Fibroblast of lung (primary cell): ENCODE results near the gene DUSP3. TPM values are rescaled to one million over a fixed set of nuclear protein-coding genes. Genes with fewer than 3 reads are reported as not detected.

Experiments used
- DNase-seq, 2 donors: peaks; one replicate each; pipeline versions ENCODE4 v3.0.0 to v3.0.0-alpha.2; 2010; ENCODE audit warnings: low read depth in 2 of 2
- H2AFZ ChIP-seq: 2 replicates; pipeline ENCODE4 v1.5.1; 2012; ENCODE audit warnings: low read length, control low read depth, inconsistent platforms
- H3K27ac ChIP-seq: 2 replicates; pipeline ENCODE4 v1.5.1; 2011; ENCODE audit warnings: low read length, control low read depth; ENCODE audit not compliant: insufficient read depth
- H3K27me3 ChIP-seq: 2 replicates; pipeline ENCODE4 v1.5.1; 2011; ENCODE audit warnings: mild to moderate bottlenecking, low read length; ENCODE audit not compliant: control insufficient read depth, insufficient read depth
- H3K36me3 ChIP-seq: 2 replicates; pipeline ENCODE4 v1.5.1; 2011; ENCODE audit warnings: low read length; ENCODE audit not compliant: control insufficient read depth, insufficient read depth
- H3K4me1 ChIP-seq: 2 replicates; pipeline ENCODE4 v1.5.1; 2011; ENCODE audit warnings: low read length; ENCODE audit not compliant: control insufficient read depth, insufficient read depth; ENCODE audit errors: extremely low read depth
- H3K4me2 ChIP-seq: 2 replicates; pipeline ENCODE4 v1.5.1; 2011; ENCODE audit warnings: low read length, control low read depth; ENCODE audit not compliant: insufficient read depth; ENCODE audit errors: extremely low read depth
- H3K4me3 ChIP-seq, 4 experiments: fragments of 200-600 bp in 1 of 4; sonication (generic) in 1 of 4; replicated peaks in 1 of 4; 2 replicates each; pipeline ENCODE4 v1.5.1; 2011 to 2016; ENCODE audit warnings: low read length in 4 of 4, low read depth in 3 of 4, mild to moderate bottlenecking in 3 of 4, control low read depth in 2 of 4, inconsistent platforms in 1 of 4, mixed read lengths in 1 of 4; ENCODE audit not compliant: insufficient read depth in 1 of 4; ENCODE audit errors: control extremely low read depth in 1 of 4
- H3K79me2 ChIP-seq: 2 replicates; pipeline ENCODE4 v1.5.1; 2012; ENCODE audit warnings: mild to moderate bottlenecking, low read length, inconsistent platforms; ENCODE audit not compliant: control insufficient read depth, insufficient read depth
- H3K9ac ChIP-seq: 2 replicates; pipeline ENCODE4 v1.5.1; 2011; ENCODE audit warnings: mild to moderate bottlenecking, low read length, control low read depth; ENCODE audit not compliant: insufficient read depth
- H3K9me3 ChIP-seq: 2 replicates; pipeline ENCODE4 v1.5.1; 2012; ENCODE audit warnings: low read depth, low read length; ENCODE audit not compliant: control insufficient read depth, insufficient read depth
- H4K20me1 ChIP-seq: 2 replicates; pipeline ENCODE4 v1.5.1; 2011; ENCODE audit warnings: low read length; ENCODE audit not compliant: control insufficient read depth, insufficient read depth; ENCODE audit errors: extremely low read depth
- EZH2 ChIP-seq: IDR thresholded peaks from 2 replicates; pipeline ENCODE4 v1.5.1; 2012; ENCODE audit warnings: low read length, control low read depth, mild to moderate bottlenecking; ENCODE audit errors: missing control alignments
- polyA plus RNA-seq, 2 donors: library from polyadenylated mRNA; depleted of rRNA in 1 of 2; stranded (reverse) in 1 of 2; unstranded in 1 of 2; fragments of >200 nt; gene quantifications; 2 replicates each; pipeline ENCODE4 v1.2.1, GENCODE V29; 2011 to 2012; ENCODE audit warnings: missing spikeins in 1 of 2
- total RNA-seq: library from RNA; depleted of rRNA; stranded (reverse); fragments of >200 nt; gene quantifications from 2 replicates; pipeline ENCODE4 v1.2.1, GENCODE V29; 2014
- TF ChIP-seq, protein P1 (sequence below), 2 donors: IDR thresholded peaks in 1 of 2; conservative IDR thresholded peaks in 1 of 2; 1 replicate in 1 of 2; 2 replicates in 1 of 2; pipeline ENCODE4 v1.5.1; 2011 to 2012; ENCODE audit warnings: low read length in 2 of 2, control low read depth in 1 of 2, inconsistent platforms in 1 of 2, low read depth in 1 of 2, mild to moderate bottlenecking in 1 of 2

Gene DUSP3
- total and polyA plus RNA-seq, 2 donors (not counting 1 experiment from before 2014, with no cell fraction given), result 51.2 to 55.9 TPM

DNA sequence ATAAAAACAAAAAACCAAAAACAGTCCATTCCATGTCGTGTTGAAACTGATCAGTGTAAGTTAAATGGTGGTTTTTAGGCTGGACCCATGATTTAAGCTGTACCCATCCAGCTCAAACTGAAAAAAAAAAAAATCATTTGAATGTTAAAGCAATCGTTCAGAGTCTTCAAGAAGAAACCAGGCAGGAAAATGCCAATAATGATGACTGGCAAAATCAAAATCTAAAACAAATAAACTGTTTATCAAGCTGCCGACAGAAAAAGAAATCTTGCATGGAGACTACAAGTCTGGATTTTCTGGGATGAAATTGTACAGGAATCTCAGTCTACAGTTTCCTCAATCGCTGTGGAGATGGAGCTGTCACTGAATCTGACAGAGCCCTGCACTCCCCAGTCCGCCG, 60.9 kb downstream of the DUSP3 start:
- H4K20me1 ChIP-seq, result no peaks in the 10 kb centered on the region
- H3K9ac ChIP-seq, result no peak overlapping the region
- H3K27ac ChIP-seq, result no peak overlapping the region
- no peaks in the 10 kb centered on the region for H3K36me3 ChIP-seq
- H3K4me3 ChIP-seq, result no peak overlapping the region
- no peaks in the 10 kb centered on the region for H3K79me2 ChIP-seq
- no peak overlapping the region for H3K4me2 ChIP-seq
- H3K27me3 ChIP-seq, result no peaks in the 10 kb centered on the region
- DNase-seq, result no peak
- H3K9me3 ChIP-seq, result no peaks in the 10 kb centered on the region
- no peak for TF ChIP-seq EZH2
- TF ChIP-seq, protein P1, sequence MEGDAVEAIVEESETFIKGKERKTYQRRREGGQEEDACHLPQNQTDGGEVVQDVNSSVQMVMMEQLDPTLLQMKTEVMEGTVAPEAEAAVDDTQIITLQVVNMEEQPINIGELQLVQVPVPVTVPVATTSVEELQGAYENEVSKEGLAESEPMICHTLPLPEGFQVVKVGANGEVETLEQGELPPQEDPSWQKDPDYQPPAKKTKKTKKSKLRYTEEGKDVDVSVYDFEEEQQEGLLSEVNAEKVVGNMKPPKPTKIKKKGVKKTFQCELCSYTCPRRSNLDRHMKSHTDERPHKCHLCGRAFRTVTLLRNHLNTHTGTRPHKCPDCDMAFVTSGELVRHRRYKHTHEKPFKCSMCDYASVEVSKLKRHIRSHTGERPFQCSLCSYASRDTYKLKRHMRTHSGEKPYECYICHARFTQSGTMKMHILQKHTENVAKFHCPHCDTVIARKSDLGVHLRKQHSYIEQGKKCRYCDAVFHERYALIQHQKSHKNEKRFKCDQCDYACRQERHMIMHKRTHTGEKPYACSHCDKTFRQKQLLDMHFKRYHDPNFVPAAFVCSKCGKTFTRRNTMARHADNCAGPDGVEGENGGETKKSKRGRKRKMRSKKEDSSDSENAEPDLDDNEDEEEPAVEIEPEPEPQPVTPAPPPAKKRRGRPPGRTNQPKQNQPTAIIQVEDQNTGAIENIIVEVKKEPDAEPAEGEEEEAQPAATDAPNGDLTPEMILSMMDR (conservative IDR thresholded peaks at IDR 0.05 in 1 of 2, IDR thresholded peaks at IDR 0.05 in 1 of 2; ENCODE audit: low read depth in 1 of 2, low read length in 2 of 2), result no peak
- H2AFZ ChIP-seq, result no peak overlapping the region
- H3K4me1 ChIP-seq, result peaks cover 2% of the 10 kb centered on the region

Other genes starting within 250 kb of the DUSP3 start
- gene ETV4, start 232.6 kb downstream of the DUSP3 start, total RNA-seq, result 0.33 and 0.51 TPM in 2 replicates
- 1.8 and 4.1 TPM in 2 replicates for gene ETV4, start 232.6 kb downstream of the DUSP3 start, polyA plus RNA-seq
- not detected in 2 replicates for gene MEOX1, start 117.1 kb downstream of the DUSP3 start, total RNA-seq
- not detected in 2 replicates for gene MEOX1, start 117.1 kb downstream of the DUSP3 start, polyA plus RNA-seq
- gene SOST, start 20.2 kb downstream of the DUSP3 start, total RNA-seq, result not detected in 2 replicates
- gene SOST, start 20.2 kb downstream of the DUSP3 start, polyA plus RNA-seq, result not detected in 2 replicates
- under 0.01 TPM in 1 of 2 replicates, not detected in the other for gene CFAP97D1, start 1.5 kb upstream of the DUSP3 start, total RNA-seq
- gene CFAP97D1, start 1.5 kb upstream of the DUSP3 start, polyA plus RNA-seq, result 0.02 and 0.03 TPM in 2 replicates
- 4.4 and 6.9 TPM in 2 replicates for gene MPP3, start 54.2 kb upstream of the DUSP3 start, total RNA-seq
- gene MPP3, start 54.2 kb upstream of the DUSP3 start, polyA plus RNA-seq, result 4.6 and 5.7 TPM in 2 replicates
- not detected in 2 replicates for gene CD300LG, start 68.2 kb upstream of the DUSP3 start, total RNA-seq
- gene CD300LG, start 68.2 kb upstream of the DUSP3 start, polyA plus RNA-seq, result not detected in 2 replicates
- gene MPP2, start 128.6 kb upstream of the DUSP3 start, total RNA-seq, result 1.3 and 2.1 TPM in 2 replicates
- gene MPP2, start 128.6 kb upstream of the DUSP3 start, polyA plus RNA-seq, result 1.2 and 1.9 TPM in 2 replicates
- gene PPY, start 163.5 kb upstream of the DUSP3 start, total RNA-seq, result not detected in 2 replicates
- gene PPY, start 163.5 kb upstream of the DUSP3 start, polyA plus RNA-seq, result not detected in 2 replicates
- gene PYY, start 175.0 kb upstream of the DUSP3 start, total RNA-seq, result 0.33 TPM in 1 of 2 replicates, not detected in the other
- not detected in 2 replicates for gene PYY, start 175.0 kb upstream of the DUSP3 start, polyA plus RNA-seq
- gene NAGS, start 225.6 kb upstream of the DUSP3 start, total RNA-seq, result 3.3 and 7.4 TPM in 2 replicates
- gene NAGS, start 225.6 kb upstream of the DUSP3 start, polyA plus RNA-seq, result 0.58 and 0.95 TPM in 2 replicates
- gene TMEM101, start 236.0 kb upstream of the DUSP3 start, total RNA-seq, result 99.4 and 107 TPM in 2 replicates
- gene TMEM101, start 236.0 kb upstream of the DUSP3 start, polyA plus RNA-seq, result 26.0 and 32.3 TPM in 2 replicates